Endothelial cell of umbilical vein (primary cell): ENCODE data around the gene H1-8. TPM values are rescaled to one million over a fixed set of nuclear protein-coding genes. Genes with fewer than 3 reads are reported as not detected.

Source experiments
- BruUV-seq: library from RNA; stranded (reverse); fragments of 400-500 nt; replicated peaks from 2 replicates; lab custom pipeline; 2021; lab: Mats Ljungman, UMichigan
- CTCF ChIA-PET: fragments of 300-600, 350-600 bp; sonication (Branson Sonifier 250); formaldehyde crosslinking; loops from one replicate; lab custom pipeline; 2021; ENCODE audit warnings: antibody characterized with exemption, inconsistent platforms; lab: Charles Lee
- POLR2A ChIA-PET: fragments of 300-600, 350-600 bp; sonication (Branson Sonifier 250); formaldehyde crosslinking; loops from one replicate; lab custom pipeline; 2021; ENCODE audit warnings: antibody characterized with exemption, inconsistent platforms; lab: Charles Lee
- DNase-seq: peaks from one replicate; pipeline ENCODE4 v3.0.0-alpha.2; 2011; ENCODE audit warnings: low read depth, low spot score
- FAIRE-seq: peaks from 2 replicates; lab custom pipeline; 2011; peaks lifted over from hg19 to GRCh38; lab: Jason Lieb, UNC
- H2AFZ ChIP-seq: 2 replicates; pipeline ENCODE4 v1.6.0; 2012; ENCODE audit warnings: low read depth, low read length, control low read depth, inconsistent platforms
- H3K27ac ChIP-seq: 2 replicates; pipeline ENCODE4 v1.5.1; 2011; ENCODE audit warnings: low read depth, mild to moderate bottlenecking, control low read depth, low read length, moderate library complexity; ENCODE audit not compliant: insufficient read depth
- H3K27me3 ChIP-seq, 2 experiments: 2 replicates each; pipeline versions ENCODE4 v1.6.0 to v1.6.1; 2011; ENCODE audit warnings: low read length in 2 of 2, mixed read lengths in 1 of 2; ENCODE audit not compliant: control insufficient read depth in 2 of 2, insufficient read depth in 2 of 2
- H3K36me3 ChIP-seq, 2 experiments: 2 replicates in 1 of 2; 3 replicates in 1 of 2; pipeline ENCODE4 v1.5.1; 2011; ENCODE audit warnings: low read length in 2 of 2, mild to moderate bottlenecking in 1 of 2, moderate library complexity in 1 of 2; ENCODE audit not compliant: control insufficient read depth in 2 of 2, insufficient read depth in 2 of 2; ENCODE audit errors: extremely low read depth in 1 of 2
- H3K4me1 ChIP-seq: 3 replicates; pipeline ENCODE4 v1.5.1; 2011; ENCODE audit warnings: mild to moderate bottlenecking, low read length; ENCODE audit not compliant: control insufficient read depth, insufficient read depth; ENCODE audit errors: extremely low read depth
- H3K4me2 ChIP-seq: 2 replicates; pipeline ENCODE4 v1.6.1; 2011; ENCODE audit warnings: low read length, control low read depth, mixed read lengths; ENCODE audit not compliant: insufficient read depth
- H3K4me3 ChIP-seq, 3 experiments: fragments of 200-600 bp in 1 of 3; sonication (generic), shearing (Covaris generic) in 1 of 3; replicated peaks in 1 of 3; 2 replicates each; pipeline ENCODE4 v1.5.1; 2011 to 2016; ENCODE audit warnings: control low read depth in 3 of 3, low read length in 3 of 3, mild to moderate bottlenecking in 2 of 3, inconsistent platforms in 1 of 3, low read depth in 1 of 3, moderate library complexity in 1 of 3; ENCODE audit not compliant: insufficient read depth in 1 of 3
- H3K79me2 ChIP-seq: 2 replicates; pipeline ENCODE4 v1.6.0; 2012; ENCODE audit warnings: low read length, inconsistent platforms; ENCODE audit not compliant: control insufficient read depth, insufficient read depth
- H3K9ac ChIP-seq: replicated peaks from 2 replicates; pipeline ENCODE3; 2011; ENCODE audit warnings: low read length, control low read depth; ENCODE audit not compliant: insufficient read depth; ENCODE audit errors: extremely low read depth
- H3K9me1 ChIP-seq: replicated peaks from 3 replicates; pipeline ENCODE4 v1.6.0; 2011; ENCODE audit warnings: mild to moderate bottlenecking, low read length; ENCODE audit not compliant: control insufficient read depth, insufficient read depth; ENCODE audit errors: extremely low read depth
- H3K9me3 ChIP-seq: replicated peaks from 2 replicates; pipeline ENCODE4 v1.5.1; 2012; ENCODE audit warnings: low read length, inconsistent platforms; ENCODE audit not compliant: control insufficient read depth, insufficient read depth
- H4K20me1 ChIP-seq: replicated peaks from 2 replicates; pipeline ENCODE3; 2011; ENCODE audit warnings: mild to moderate bottlenecking, low read length; ENCODE audit not compliant: control insufficient read depth, insufficient read depth; ENCODE audit errors: extremely low read depth
- EZH2 ChIP-seq: IDR thresholded peaks from 2 replicates; pipeline ENCODE4 v1.6.1; 2012; ENCODE audit warnings: borderline replicate concordance, low read depth, mild to moderate bottlenecking, moderate library complexity, low read length, inconsistent platforms; ENCODE audit not compliant: severe bottlenecking
- FOS ChIP-seq: IDR thresholded peaks from 2 replicates; pipeline ENCODE4 v1.6.1; 2011; ENCODE audit warnings: mild to moderate bottlenecking, low read length, moderate library complexity, borderline replicate concordance; ENCODE audit not compliant: insufficient read depth
- GATA2 ChIP-seq: IDR thresholded peaks from 2 replicates; pipeline ENCODE4 v1.7.0; 2011; ENCODE audit warnings: low read depth, mild to moderate bottlenecking, moderate library complexity, mixed read lengths, low read length; ENCODE audit not compliant: insufficient read length, insufficient read depth
- JUN ChIP-seq: IDR thresholded peaks from 2 replicates; pipeline ENCODE4 v1.6.1; 2011; ENCODE audit warnings: borderline replicate concordance, low read depth; ENCODE audit not compliant: insufficient read length, insufficient read depth
- MYC ChIP-seq: IDR thresholded peaks from one replicate; pipeline ENCODE4 v1.6.1; 2011; ENCODE audit warnings: mild to moderate bottlenecking, low read depth, low read length
- POLR2A ChIP-seq: IDR thresholded peaks from 2 replicates; pipeline ENCODE4 v1.6.1; 2012; ENCODE audit warnings: low read depth, mild to moderate bottlenecking, control low read depth, low read length
- POLR2AphosphoS5 ChIP-seq: IDR thresholded peaks from 2 replicates; pipeline ENCODE4 v1.6.1; 2012; ENCODE audit warnings: low read depth, mild to moderate bottlenecking, control low read depth, low read length, moderate library complexity; ENCODE audit not compliant: insufficient read depth
- dilution Hi-C: fragments of 300-500 bp; cut with MboI; formaldehyde crosslinking; loops from one replicate; pipeline ENCODE4 v1.15.0; 2019; ENCODE audit warnings: low sequenced_read_pairs; ENCODE audit not compliant: extremely low pct_ligation_motif_present
- intact Hi-C: fragments of 100-400 bp; cut with micrococcal nuclease; formaldehyde crosslinking; loops from one replicate; pipeline ENCODE4 v1.10.0; 2022
- polyA plus RNA-seq, 4 experiments: library from polyadenylated mRNA; depleted of rRNA in 3 of 4; stranded (reverse) in 3 of 4; unstranded in 1 of 4; fragments of >200 nt; gene quantifications; 2 replicates each; pipeline versions ENCODE4 v1.2.1 to v1.2.3, GENCODE V29; 2011 to 2012; ENCODE audit warnings: missing spikeins in 1 of 4
- total RNA-seq: library from RNA; stranded (reverse); gene quantifications from 2 replicates; pipeline ENCODE4 v1.2.3, GENCODE V29; 2021
- TF ChIP-seq, protein P1 (sequence below): IDR thresholded peaks from 2 replicates; pipeline ENCODE4 v1.6.1; 2011; ENCODE audit not compliant: insufficient read depth, insufficient read length
- TF ChIP-seq, protein P2 (sequence below), 2 donors: IDR thresholded peaks; 1 replicate in 1 of 2; 2 replicates in 1 of 2; pipeline ENCODE4 v1.5.1; 2011; ENCODE audit warnings: low read length in 2 of 2, mild to moderate bottlenecking in 2 of 2, moderate library complexity in 2 of 2, control low read depth in 1 of 2, inconsistent platforms in 1 of 2, low read depth in 1 of 2; ENCODE audit not compliant: insufficient read depth in 1 of 2; ENCODE audit errors: extremely low read depth in 1 of 2

H1-8 gene
- total and polyA plus RNA-seq, 2 donors (not counting 3 experiments of a cell fraction or from before 2014, with no cell fraction given) = not detected

DNA sequence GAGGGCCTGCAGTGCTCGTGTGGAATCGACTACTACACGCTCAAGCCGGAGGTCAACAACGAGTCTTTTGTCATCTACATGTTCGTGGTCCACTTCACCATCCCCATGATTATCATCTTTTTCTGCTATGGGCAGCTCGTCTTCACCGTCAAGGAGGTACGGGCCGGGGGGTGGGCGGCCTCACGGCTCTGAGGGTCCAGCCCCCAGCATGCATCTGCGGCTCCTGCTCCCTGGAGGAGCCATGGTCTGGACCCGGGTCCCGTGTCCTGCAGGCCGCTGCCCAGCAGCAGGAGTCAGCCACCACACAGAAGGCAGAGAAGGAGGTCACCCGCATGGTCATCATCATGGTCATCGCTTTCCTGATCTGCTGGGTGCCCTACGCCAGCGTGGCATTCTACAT lies 10.7 kb upstream of the H1-8 start:
- dilution Hi-C loops = no loop called here
- H3K4me3 ChIP-seq = no peak overlapping the region
- no peaks in the 10 kb centered on the region for H3K27me3 ChIP-seq
- no peak overlapping the region for H3K4me2 ChIP-seq
- H3K9ac ChIP-seq = no peak overlapping the region
- no peak overlapping the region for H2AFZ ChIP-seq
- H3K4me1 ChIP-seq = peaks cover 7% of the 10 kb centered on the region
- no peaks in the 10 kb centered on the region for H3K9me1 ChIP-seq
- no peaks in the 10 kb centered on the region for H3K9me3 ChIP-seq
- H3K27ac ChIP-seq = no peak overlapping the region
- TF ChIP-seq GATA2 (no peak), MYC (no peak), POLR2A (no peak), FOS (no peak), POLR2AphosphoS5 (no peak), EZH2 (no peak), JUN (no peak)
- TF ChIP-seq, protein P1, sequence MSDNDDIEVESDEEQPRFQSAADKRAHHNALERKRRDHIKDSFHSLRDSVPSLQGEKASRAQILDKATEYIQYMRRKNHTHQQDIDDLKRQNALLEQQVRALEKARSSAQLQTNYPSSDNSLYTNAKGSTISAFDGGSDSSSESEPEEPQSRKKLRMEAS = no peak
- TF ChIP-seq, protein P2, sequence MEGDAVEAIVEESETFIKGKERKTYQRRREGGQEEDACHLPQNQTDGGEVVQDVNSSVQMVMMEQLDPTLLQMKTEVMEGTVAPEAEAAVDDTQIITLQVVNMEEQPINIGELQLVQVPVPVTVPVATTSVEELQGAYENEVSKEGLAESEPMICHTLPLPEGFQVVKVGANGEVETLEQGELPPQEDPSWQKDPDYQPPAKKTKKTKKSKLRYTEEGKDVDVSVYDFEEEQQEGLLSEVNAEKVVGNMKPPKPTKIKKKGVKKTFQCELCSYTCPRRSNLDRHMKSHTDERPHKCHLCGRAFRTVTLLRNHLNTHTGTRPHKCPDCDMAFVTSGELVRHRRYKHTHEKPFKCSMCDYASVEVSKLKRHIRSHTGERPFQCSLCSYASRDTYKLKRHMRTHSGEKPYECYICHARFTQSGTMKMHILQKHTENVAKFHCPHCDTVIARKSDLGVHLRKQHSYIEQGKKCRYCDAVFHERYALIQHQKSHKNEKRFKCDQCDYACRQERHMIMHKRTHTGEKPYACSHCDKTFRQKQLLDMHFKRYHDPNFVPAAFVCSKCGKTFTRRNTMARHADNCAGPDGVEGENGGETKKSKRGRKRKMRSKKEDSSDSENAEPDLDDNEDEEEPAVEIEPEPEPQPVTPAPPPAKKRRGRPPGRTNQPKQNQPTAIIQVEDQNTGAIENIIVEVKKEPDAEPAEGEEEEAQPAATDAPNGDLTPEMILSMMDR (IDR thresholded peaks at IDR 0.05; ENCODE audit: extremely low read depth in 1 of 2, insufficient read depth in 1 of 2, low read depth in 1 of 2, low read length in 2 of 2) = no peak
- intact Hi-C loops = no loop called here
- no peaks in the 10 kb centered on the region for H3K79me2 ChIP-seq
- FAIRE-seq = no peak
- ChIA-PET POLR2A (no interaction called here), CTCF (no interaction called here)
- DNase-seq = no peak
- H3K36me3 ChIP-seq = no peaks in the 10 kb centered on the region
- no TSS peak for BruUV-seq
- H4K20me1 ChIP-seq = no peaks in the 10 kb centered on the region
